Fibroblast of villous mesenchyme (primary cell): ENCODE measurements around the gene MORN5. TPM values are rescaled to one million over a fixed set of nuclear protein-coding genes. Genes with fewer than 3 reads are reported as not detected.

ENCODE experiments used
- DNase-seq: peaks from one replicate; pipeline ENCODE4 v3.0.0-alpha.2; 2010; ENCODE audit warnings: low read depth
- H3K4me3 ChIP-seq: 2 replicates; pipeline ENCODE4 v1.5.1; 2011; ENCODE audit warnings: low read depth, mild to moderate bottlenecking, low read length
- total RNA-seq: library from RNA; depleted of rRNA; stranded (reverse); fragments of >200 nt; gene quantifications from 2 replicates; pipeline ENCODE4 v1.2.3, GENCODE V29; 2012
- TF ChIP-seq, protein P1 (sequence below): IDR thresholded peaks from 2 replicates; pipeline ENCODE4 v1.5.1; 2012; ENCODE audit warnings: low read depth, mild to moderate bottlenecking, low read length; ENCODE audit not compliant: insufficient read depth

The MORN5 gene
- total RNA-seq, 1 donor, result not detected

DNA sequence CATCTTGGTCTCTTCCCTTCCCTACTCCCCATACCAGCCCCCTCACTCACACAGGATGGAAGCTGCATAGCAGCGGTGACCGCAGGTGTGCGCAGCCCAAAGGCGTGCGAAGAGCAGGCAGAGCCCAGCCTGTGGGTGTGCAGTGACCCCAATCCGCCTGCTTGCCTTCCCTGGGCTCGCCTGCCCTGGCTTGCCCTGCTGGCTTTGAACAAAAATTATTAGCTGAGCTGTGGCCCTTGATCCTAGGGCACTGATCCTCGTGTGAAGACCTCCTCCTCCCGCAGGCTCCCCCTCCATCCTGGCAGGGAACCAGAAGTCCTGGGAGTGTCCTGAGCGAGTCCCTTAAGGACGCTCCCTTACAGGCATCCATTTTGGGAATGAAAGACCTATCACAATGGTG is 31.9 kb downstream of the MORN5 start:
- TF ChIP-seq, protein P1, sequence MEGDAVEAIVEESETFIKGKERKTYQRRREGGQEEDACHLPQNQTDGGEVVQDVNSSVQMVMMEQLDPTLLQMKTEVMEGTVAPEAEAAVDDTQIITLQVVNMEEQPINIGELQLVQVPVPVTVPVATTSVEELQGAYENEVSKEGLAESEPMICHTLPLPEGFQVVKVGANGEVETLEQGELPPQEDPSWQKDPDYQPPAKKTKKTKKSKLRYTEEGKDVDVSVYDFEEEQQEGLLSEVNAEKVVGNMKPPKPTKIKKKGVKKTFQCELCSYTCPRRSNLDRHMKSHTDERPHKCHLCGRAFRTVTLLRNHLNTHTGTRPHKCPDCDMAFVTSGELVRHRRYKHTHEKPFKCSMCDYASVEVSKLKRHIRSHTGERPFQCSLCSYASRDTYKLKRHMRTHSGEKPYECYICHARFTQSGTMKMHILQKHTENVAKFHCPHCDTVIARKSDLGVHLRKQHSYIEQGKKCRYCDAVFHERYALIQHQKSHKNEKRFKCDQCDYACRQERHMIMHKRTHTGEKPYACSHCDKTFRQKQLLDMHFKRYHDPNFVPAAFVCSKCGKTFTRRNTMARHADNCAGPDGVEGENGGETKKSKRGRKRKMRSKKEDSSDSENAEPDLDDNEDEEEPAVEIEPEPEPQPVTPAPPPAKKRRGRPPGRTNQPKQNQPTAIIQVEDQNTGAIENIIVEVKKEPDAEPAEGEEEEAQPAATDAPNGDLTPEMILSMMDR, result no peak
- H3K4me3 ChIP-seq, result no peak overlapping the region

DNA sequence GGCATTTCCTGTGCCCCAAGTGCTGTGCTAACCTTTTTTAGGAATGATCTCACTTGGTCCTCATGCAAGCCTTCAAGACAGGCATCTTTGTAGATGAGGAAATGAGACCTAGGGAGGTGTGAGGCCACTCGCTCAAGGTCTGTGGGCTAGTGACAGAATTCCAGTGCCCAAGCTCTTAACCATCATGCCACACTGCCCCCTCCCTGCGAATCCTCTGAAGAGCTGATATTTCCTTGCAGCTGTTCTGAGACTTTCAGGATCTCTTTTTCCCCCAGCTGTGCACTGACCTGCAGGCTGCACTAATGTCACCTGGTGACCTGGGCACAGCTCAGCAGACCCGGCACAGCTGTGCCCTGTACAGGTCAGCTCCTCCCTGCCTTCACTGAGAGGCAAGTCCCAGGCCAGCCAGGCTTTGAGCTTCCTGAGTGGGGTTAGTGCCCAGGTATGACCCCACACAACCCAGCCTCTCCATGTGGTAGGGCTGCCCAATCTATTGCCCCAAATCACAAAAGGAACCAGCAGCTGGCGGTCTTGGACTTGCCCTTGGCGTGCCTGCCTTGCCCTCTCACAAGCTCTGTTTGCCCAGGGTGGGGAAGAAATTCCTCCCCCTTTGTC is 32.7 kb downstream of the MORN5 start:
- no peak for DNase-seq
- TF ChIP-seq, protein P1, result no peak
- H3K4me3 ChIP-seq, result no peak overlapping the region

More for the DNA sequence above, 31.9 kb downstream of the MORN5 start:
- DNase-seq, result no peak

DNA sequence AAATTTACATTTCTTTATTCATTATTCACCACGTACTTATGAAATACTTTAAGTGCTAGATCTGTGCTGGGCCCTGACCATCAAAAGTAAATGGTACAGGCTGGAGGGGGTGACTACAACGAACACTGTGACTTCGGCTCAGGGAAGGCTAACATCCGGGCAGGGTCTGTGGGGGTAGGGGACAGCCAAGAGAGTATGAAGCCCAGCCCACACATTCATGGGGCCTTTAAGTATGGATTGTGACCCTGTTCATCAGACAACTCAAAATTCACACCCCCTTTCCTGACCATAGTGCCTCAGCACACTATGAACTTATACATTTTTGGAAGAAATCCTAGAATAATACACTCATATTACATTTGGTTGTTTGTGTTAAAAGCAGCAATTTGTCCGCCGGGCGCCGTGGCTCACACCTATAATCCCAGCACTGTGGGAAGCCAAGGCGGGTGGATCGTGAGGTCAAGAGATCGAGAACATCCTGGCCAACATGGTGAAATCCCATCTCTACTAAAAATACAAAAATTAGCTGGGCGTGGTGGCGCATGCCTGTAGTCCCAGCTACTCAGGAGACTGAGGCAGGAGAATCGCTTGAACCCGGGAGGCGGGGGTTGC is 33.3 kb downstream of the MORN5 start:
- no peak overlapping the region for H3K4me3 ChIP-seq

DNA sequence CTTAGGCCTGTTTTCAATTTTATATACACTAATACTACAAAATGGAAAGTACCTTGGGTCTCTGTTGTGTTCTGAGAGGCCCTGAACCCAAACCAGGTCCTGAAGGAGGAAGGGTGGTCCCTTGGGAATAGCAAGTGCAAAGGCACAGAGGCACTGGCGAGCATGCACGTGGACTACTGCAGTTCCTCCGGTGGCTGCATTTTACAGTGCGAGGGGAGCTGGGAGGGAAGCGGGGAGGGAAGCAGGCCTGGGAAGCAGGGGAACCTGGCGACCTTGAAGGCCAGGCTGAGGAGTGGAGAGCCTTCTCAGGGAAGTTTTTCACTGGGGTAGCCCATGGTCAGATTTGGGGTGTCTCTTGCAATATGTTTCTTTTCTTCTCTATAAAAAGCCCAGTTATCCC is 33.9 kb downstream of the MORN5 start:
- DNase-seq, result no peak
- TF ChIP-seq, protein P1, result no peak
- H3K4me3 ChIP-seq, result no peak overlapping the region

More for the DNA sequence above, 33.3 kb downstream of the MORN5 start:
- DNase-seq, result no peak
- TF ChIP-seq, protein P1, result no peak

DNA sequence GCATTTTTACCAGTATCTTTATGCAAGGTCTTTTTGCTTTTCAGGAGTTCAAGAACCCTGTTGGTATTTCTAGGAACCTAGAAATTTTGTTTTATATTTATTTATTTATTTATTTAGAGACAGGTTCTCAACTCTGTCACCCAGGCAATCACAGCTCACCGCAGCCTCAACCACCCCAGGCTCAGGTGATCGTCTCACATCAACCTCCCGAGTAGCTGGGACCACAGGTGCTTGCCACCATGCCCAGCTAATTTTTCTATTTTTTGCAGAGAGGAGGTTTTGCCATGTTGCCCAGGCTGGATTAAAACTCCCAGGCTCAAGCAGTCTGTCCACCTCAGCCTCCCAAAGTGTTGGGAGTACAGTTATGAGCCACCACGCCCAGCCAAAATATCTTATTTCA is 36.2 kb downstream of the MORN5 start:
- TF ChIP-seq, protein P1, result no peak
- no peak overlapping the region for H3K4me3 ChIP-seq
- DNase-seq, result no peak

DNA sequence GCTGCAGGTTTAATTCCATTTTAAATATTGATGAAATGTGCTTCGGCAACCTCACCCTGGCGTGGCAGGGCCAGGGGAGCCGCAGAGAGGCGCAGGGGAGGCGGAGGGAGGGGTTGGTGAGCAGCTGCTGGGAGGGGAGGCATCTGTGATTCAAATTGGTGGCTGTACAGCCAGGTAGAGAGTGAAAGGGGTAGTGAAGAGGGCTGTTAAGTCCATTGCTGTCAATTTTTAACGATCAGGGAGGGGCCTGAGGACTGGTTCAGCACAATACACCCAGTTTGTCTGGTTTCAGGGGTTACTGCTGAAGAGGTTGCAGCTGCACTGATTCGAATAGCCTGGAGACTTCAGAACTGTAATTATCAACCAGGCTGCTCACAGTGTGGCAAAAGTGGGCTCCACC is 37.7 kb downstream of the MORN5 start:
- TF ChIP-seq, protein P1, result no peak
- no peak for DNase-seq
- H3K4me3 ChIP-seq, result no peak overlapping the region
